Breast epithelium (tissue), 4 donors: ENCODE measurements around the gene EPHB3. TPM values are rescaled to one million over a fixed set of nuclear protein-coding genes. Genes with fewer than 3 reads are reported as not detected.

Experiments used
- DNase-seq, 2 donors: peaks; one replicate each; pipeline ENCODE4 v3.0.0-alpha.2; 2019; ENCODE audit warnings: low spot score in 2 of 2
- H3K27ac ChIP-seq, 2 donors: fragments of 200-600 bp; sonication (generic) in 1 of 2; one replicate each; pipeline ENCODE4 v1.5.1; 2016 to 2019; ENCODE audit warnings: mild to moderate bottlenecking in 1 of 2
- H3K27me3 ChIP-seq, 2 donors: fragments of 200-600 bp; sonication (generic) in 1 of 2; one replicate each; pipeline versions ENCODE4 v1.5.1 to v1.6.0; 2017 to 2019; ENCODE audit warnings: control low read depth in 1 of 2, mild to moderate bottlenecking in 1 of 2
- H3K36me3 ChIP-seq: fragments of 200-600 bp; one replicate; pipeline ENCODE4 v1.5.1; 2019
- H3K4me1 ChIP-seq, 2 donors: fragments of 200-600 bp; sonication (generic); one replicate each; pipeline ENCODE4 v1.5.1; 2016 to 2019; ENCODE audit warnings: control low read depth in 1 of 2
- H3K4me3 ChIP-seq, 3 donors: fragments of 200-600 bp; sonication (generic); 1 replicate in 2 of 3; 2 replicates in 1 of 3; pipeline ENCODE4 v1.5.1; 2016 to 2019; ENCODE audit warnings: mild to moderate bottlenecking in 3 of 3, moderate library complexity in 2 of 3
- H3K9me3 ChIP-seq, 2 donors: fragments of 200-600 bp; sonication (generic) in 1 of 2; one replicate each; pipeline ENCODE4 v1.5.1; 2016 to 2019; ENCODE audit warnings: control low read depth in 1 of 2
- CTCF ChIP-seq, 3 donors: fragments of 450-650 bp; IDR thresholded peaks; one replicate each; pipeline ENCODE4 v1.5.1; 2016 to 2017; ENCODE audit warnings: antibody characterized with exemption in 3 of 3, mild to moderate bottlenecking in 3 of 3, moderate library complexity in 3 of 3
- POLR2A ChIP-seq: fragments of 450-650 bp; IDR thresholded peaks from one replicate; pipeline ENCODE4 v1.6.1; 2016; ENCODE audit warnings: antibody characterized with exemption, mild to moderate bottlenecking, moderate library complexity
- POLR2AphosphoS5 ChIP-seq, 3 donors: sonication (generic); formaldehyde crosslinking; IDR thresholded peaks; one replicate each; pipeline ENCODE4 v1.6.1; 2017; ENCODE audit warnings: antibody characterized with exemption in 3 of 3
- intact Hi-C: fragments of 100-400 bp; cut with DNase I; formaldehyde crosslinking; loops from one replicate; pipeline ENCODE4 v1.15.1; 2023; ENCODE audit warnings: low total_unique reads
- total RNA-seq, 3 donors: library from RNA; depleted of rRNA; stranded (reverse); fragments of >200 nt; gene quantifications; one replicate each; pipeline ENCODE4 v1.1.0, GENCODE V29; 2016

EPHB3 gene
- total RNA-seq, 3 donors from 2014 or later = 0.32 to 25.3 (median 7.9) TPM

GRCh38 chr3:184531626-184532280, 29.8 kb upstream of the EPHB3 start:
- Histone ChIP-seq H3K27me3 (no peaks in the 10 kb centered on the region), H3K4me1 (no peaks in the 10 kb centered on the region), H3K27ac (no peak overlapping the region), H3K9me3 (no peaks in the 10 kb centered on the region), H3K4me3 (no peak overlapping the region), H3K36me3 (no peaks in the 10 kb centered on the region)
- no peak for DNase-seq
- TF ChIP-seq POLR2A = no peak
- no peak for TF ChIP-seq CTCF (IDR thresholded peaks at IDR 0.05)
- TF ChIP-seq POLR2AphosphoS5 (IDR thresholded peaks at IDR 0.05) = no peak
- intact Hi-C loops = no loop called here

- Histone ChIP-seq H3K36me3 (no peaks in the 10 kb centered on the region), H3K9me3 (no peaks in the 10 kb centered on the region), H3K4me3 (no peak overlapping the region), H3K4me1 (no peaks in the 10 kb centered on the region), H3K27me3 (no peaks in the 10 kb centered on the region), H3K27ac (no peak overlapping the region)
- TF ChIP-seq CTCF (IDR thresholded peaks at IDR 0.05) (no peak), POLR2AphosphoS5 (IDR thresholded peaks at IDR 0.05) (no peak), POLR2A (no peak)
- no peak for DNase-seq
- intact Hi-C loops = no loop called here
Observed at GRCh38 chr3:184532940-184533732, 28.4 kb upstream of the EPHB3 start.

DNA sequence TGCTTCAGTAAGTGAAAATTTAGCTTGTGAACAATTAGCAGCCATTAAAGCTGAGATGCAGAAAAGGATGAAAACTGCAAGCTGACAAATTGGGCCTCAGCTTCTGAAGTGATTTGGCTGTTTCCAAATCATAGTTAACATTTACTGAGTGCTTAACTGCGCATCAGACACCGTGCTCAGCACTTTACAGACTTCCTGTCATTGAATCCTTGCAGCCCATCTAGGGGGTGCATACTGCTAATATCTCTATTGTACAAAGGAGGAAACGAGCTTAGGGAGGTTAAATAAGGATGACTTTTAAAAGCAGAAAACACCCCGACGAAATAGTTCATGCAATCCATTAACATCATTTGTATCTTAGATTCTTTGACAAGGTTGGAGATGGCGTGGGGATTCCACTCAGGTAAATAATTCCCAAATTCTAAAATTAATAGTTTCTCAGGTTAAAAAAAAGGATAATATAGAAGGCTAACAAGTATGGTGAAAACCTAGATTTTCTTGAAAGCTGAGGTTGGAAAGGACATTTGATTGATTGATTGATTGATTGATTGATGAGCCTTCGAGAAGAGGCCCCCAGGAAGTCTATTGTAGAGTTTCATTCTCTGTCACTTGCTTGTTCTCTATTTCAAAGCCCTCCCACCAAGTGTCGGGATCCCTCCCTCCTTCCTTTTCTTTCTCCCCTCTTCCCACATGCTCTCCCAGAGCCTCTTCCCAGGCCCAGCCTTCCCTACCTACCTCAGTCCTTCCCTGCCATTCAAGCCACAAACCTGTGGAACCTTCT, 23.5 kb upstream of the EPHB3 start:
- no peaks in the 10 kb centered on the region for H3K9me3 ChIP-seq
- intact Hi-C loops = no loop called here
- no peak for TF ChIP-seq POLR2AphosphoS5 (IDR thresholded peaks at IDR 0.05)
- no peak for TF ChIP-seq POLR2A
- TF ChIP-seq CTCF (IDR thresholded peaks at IDR 0.05) = no peak
- no peak for DNase-seq
- H3K4me1 ChIP-seq = no peaks in the 10 kb centered on the region
- peaks cover 0 to under 1% of the 10 kb centered on the region in 2 donors for H3K27me3 ChIP-seq
- no peaks in the 10 kb centered on the region for H3K36me3 ChIP-seq
- H3K27ac ChIP-seq = no peak overlapping the region
- no peak overlapping the region for H3K4me3 ChIP-seq

DNA sequence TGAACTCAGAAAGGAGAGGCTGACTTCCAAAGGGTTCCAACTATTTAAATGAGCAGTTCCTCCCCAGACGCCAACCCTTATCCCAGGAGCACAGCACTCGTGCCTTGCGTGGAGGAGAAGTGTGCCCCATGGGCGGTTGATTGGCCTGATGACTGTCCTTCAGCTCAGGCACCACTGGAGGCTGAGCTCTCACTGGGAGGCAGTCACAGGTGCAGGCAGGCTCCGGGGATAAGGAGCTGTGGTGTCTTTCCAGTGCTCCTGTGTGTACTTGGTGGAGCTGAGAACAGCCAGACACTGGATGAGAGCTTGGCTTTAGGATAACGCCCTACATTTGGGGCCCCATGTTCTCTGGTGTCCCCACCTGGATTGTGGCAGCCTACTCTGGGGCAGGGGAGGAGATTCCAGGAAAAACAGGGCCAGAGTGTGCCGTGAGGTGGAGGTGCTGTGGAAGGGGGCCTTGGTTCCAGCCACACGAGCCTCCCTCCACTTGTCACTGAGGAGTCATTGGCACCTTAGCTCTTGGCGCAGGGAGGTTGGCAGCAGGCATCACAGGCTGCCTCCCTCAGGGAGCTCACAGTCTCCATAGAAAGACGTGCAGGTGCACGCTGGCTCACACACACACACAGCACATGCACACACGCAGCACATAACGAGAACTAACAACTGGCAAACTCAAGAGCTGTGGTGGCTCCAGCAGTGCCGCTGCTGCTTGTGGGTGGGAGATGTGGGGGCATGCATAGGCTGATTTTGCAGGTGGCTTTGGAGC, 22.7 kb upstream of the EPHB3 start:
- no peak overlapping the region for H3K27ac ChIP-seq
- TF ChIP-seq POLR2AphosphoS5 (IDR thresholded peaks at IDR 0.05) = no peak
- intact Hi-C loops = no loop called here
- H3K27me3 ChIP-seq = peaks cover 0 to 8% of the 10 kb centered on the region in 2 donors
- no peaks in the 10 kb centered on the region for H3K9me3 ChIP-seq
- no peaks in the 10 kb centered on the region for H3K36me3 ChIP-seq
- H3K4me3 ChIP-seq = no peak overlapping the region
- no peak for DNase-seq
- H3K4me1 ChIP-seq = no peaks in the 10 kb centered on the region

- H3K4me3 ChIP-seq = no peak overlapping the region
- no peaks in the 10 kb centered on the region for H3K4me1 ChIP-seq
- no peak for DNase-seq
- H3K27ac ChIP-seq = no peak overlapping the region
- intact Hi-C loops = no loop called here
- no peak for TF ChIP-seq POLR2AphosphoS5 (IDR thresholded peaks at IDR 0.05)
- no peak for TF ChIP-seq POLR2A
- no peak for TF ChIP-seq CTCF (IDR thresholded peaks at IDR 0.05)
- no peaks in the 10 kb centered on the region for H3K36me3 ChIP-seq
- H3K9me3 ChIP-seq = no peaks in the 10 kb centered on the region
- peaks cover 0 to 8% of the 10 kb centered on the region in 2 donors for H3K27me3 ChIP-seq
Observed at GRCh38 chr3:184539801-184540435, 21.7 kb upstream of the EPHB3 start.
